Epithelial cell of esophagus (primary cell): Measurements from ENCODE around the gene ELFN1.

Experiments
- DNase-seq: peaks from one replicate; pipeline ENCODE4 v3.0.0; 2010; ENCODE audit warnings: low read depth
- H3K4me3 ChIP-seq: 2 replicates; pipeline ENCODE4 v1.5.1; 2011; ENCODE audit warnings: mild to moderate bottlenecking, low read length, control low read depth
- CTCF ChIP-seq: IDR thresholded peaks from 2 replicates; pipeline ENCODE4 v1.5.1; 2011; ENCODE audit warnings: low read depth, mild to moderate bottlenecking, low read length, control low read depth, inconsistent platforms; ENCODE audit not compliant: insufficient read depth; ENCODE audit errors: missing control alignments

The ELFN1 gene

GRCh38 chr7:1689311-1689710, 19.2 kb downstream of the ELFN1 start:
- no peak for DNase-seq
- H3K4me3 ChIP-seq: no peak overlapping the region
- no peak for TF ChIP-seq CTCF

- TF ChIP-seq CTCF: no peak
- no peak for DNase-seq
- H3K4me3 ChIP-seq: no peak overlapping the region
These were observed 20.4 kb downstream of the ELFN1 start for GRCh38 chr7:1690359-1690958.

- H3K4me3 ChIP-seq: no peak overlapping the region
- no peak for TF ChIP-seq CTCF
- DNase-seq: no peak
These were observed 21.0 kb downstream of the ELFN1 start for GRCh38 chr7:1691096-1691495.

- H3K4me3 ChIP-seq: no peak overlapping the region
- TF ChIP-seq CTCF: no peak
- DNase-seq: peak; percentile 46
These were observed 21.8 kb downstream of the ELFN1 start for GRCh38 chr7:1691601-1692514.

GRCh38 chr7:1692515-1693418, 22.7 kb downstream of the ELFN1 start:
- no peak for DNase-seq
- no peak for TF ChIP-seq CTCF
- H3K4me3 ChIP-seq: no peak overlapping the region

GRCh38 chr7:1693419-1693990, 23.4 kb downstream of the ELFN1 start:
- TF ChIP-seq CTCF: no peak

More at GRCh38 chr7:1693419-1693990, 23.4 kb downstream of the ELFN1 start:
- no peak for DNase-seq
- H3K4me3 ChIP-seq: no peak overlapping the region
